Loucy (cell line): Measurements from ENCODE around the gene NECTIN2.
"Not testable (repeated sequence)": the region's sequence is repeated elsewhere in the genome, so short reads cannot be mapped to it uniquely, and the experiment has no call there.

ENCODE experiments used
- EZH2phosphoT487 ChIP-seq: fragments of 200-600 bp; IDR thresholded peaks from 2 replicates; pipeline ENCODE4 v1.6.1; 2018; ENCODE audit warnings: antibody characterized with exemption, mild to moderate bottlenecking, moderate library complexity, borderline replicate concordance
- TF ChIP-seq, protein P1 (sequence below): fragments of 200-600 bp; sonication (generic); conservative IDR thresholded peaks from 2 replicates; pipeline ENCODE4 v1.5.1; 2014; ENCODE audit warnings: mild to moderate bottlenecking, antibody characterized with exemption, low read length

DNA sequence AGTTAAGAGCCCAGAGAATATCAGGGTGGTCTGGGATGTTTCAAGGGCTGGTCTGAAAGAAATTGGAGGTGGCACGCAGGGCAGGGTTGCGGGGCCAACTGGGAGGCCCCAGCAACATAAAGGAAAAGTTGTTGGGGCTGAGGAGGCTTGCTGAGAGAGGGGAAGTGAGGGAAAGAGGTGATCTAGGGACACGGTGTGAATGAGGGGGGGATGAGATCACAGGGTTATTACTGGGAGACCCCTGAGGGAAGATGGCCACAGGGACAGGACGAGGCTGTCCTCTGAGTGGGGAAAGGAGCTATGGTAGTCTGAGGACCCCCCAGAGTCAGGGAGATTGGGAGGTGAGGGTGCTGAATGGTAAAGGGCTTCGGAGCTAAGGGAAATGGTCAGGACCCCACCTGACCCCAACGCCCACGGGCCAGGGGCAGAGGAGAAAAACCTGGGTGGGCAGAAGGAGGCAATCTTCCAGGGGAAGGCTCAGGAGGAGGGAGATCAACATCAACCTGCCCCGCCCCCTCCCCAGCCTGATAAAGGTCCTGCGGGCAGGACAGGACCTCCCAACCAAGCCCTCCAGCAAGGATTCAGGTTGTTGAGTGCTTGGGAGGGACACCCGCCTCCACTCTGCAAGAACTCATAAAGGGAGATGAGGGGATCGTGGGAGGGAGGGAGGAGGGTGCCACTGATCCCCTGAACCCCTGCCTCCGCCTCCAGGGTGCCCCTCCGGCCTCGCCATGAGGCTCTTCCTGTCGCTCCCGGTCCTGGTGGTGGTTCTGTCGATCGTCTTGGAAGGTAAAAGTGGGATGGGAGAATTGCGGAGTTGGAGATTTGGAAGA is 80.4 kb downstream of the NECTIN2 start:
- not testable (repeated sequence) for TF ChIP-seq EZH2phosphoT487
- TF ChIP-seq, protein P1, sequence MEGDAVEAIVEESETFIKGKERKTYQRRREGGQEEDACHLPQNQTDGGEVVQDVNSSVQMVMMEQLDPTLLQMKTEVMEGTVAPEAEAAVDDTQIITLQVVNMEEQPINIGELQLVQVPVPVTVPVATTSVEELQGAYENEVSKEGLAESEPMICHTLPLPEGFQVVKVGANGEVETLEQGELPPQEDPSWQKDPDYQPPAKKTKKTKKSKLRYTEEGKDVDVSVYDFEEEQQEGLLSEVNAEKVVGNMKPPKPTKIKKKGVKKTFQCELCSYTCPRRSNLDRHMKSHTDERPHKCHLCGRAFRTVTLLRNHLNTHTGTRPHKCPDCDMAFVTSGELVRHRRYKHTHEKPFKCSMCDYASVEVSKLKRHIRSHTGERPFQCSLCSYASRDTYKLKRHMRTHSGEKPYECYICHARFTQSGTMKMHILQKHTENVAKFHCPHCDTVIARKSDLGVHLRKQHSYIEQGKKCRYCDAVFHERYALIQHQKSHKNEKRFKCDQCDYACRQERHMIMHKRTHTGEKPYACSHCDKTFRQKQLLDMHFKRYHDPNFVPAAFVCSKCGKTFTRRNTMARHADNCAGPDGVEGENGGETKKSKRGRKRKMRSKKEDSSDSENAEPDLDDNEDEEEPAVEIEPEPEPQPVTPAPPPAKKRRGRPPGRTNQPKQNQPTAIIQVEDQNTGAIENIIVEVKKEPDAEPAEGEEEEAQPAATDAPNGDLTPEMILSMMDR: not testable (repeated sequence)
